DOHH2 (cell line): ENCODE measurements around the gene MIER3.

Source experiments
- EZH2phosphoT487 ChIP-seq: fragments of 200-600 bp; sonication (generic); IDR thresholded peaks from 2 replicates; pipeline ENCODE4 v1.6.1; 2017; ENCODE audit warnings: borderline replicate concordance, mild to moderate bottlenecking, antibody characterized with exemption, low read length, moderate library complexity, mixed read lengths
- TF ChIP-seq, protein P1 (sequence below): fragments of 200-600 bp; sonication (generic); IDR thresholded peaks from one replicate; pipeline ENCODE4 v1.5.1; 2014; ENCODE audit warnings: antibody characterized with exemption, mild to moderate bottlenecking, low read depth, low read length; ENCODE audit not compliant: poor library complexity, severe bottlenecking

DNA sequence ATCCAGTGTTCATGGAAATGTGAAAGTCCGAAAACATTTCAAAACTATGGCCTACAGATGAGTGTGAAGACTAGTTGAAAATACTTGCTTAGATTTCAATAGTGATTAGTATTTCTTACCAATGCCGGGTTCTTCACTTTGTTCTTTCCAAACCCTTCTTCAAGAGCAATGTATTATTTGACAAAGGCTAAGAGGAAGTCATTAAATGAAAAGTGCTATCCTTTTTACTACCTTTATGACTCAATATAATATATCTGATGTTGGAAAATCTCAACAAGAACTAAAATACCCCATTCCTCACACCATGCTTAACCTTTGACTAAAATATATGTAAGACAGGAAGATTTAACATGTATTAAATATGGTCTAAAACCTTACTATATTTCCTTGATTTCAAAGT, 6.7 kb upstream of the MIER3 start:
- TF ChIP-seq, protein P1, sequence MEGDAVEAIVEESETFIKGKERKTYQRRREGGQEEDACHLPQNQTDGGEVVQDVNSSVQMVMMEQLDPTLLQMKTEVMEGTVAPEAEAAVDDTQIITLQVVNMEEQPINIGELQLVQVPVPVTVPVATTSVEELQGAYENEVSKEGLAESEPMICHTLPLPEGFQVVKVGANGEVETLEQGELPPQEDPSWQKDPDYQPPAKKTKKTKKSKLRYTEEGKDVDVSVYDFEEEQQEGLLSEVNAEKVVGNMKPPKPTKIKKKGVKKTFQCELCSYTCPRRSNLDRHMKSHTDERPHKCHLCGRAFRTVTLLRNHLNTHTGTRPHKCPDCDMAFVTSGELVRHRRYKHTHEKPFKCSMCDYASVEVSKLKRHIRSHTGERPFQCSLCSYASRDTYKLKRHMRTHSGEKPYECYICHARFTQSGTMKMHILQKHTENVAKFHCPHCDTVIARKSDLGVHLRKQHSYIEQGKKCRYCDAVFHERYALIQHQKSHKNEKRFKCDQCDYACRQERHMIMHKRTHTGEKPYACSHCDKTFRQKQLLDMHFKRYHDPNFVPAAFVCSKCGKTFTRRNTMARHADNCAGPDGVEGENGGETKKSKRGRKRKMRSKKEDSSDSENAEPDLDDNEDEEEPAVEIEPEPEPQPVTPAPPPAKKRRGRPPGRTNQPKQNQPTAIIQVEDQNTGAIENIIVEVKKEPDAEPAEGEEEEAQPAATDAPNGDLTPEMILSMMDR, result no peak
- no peak for TF ChIP-seq EZH2phosphoT487
